GM19438 (cell line): ENCODE data around the gene SS18L1.
A peak's percentile ranks its signal among the peaks of the same experiment; 100 is the strongest.

ENCODE experiments used
- ATAC-seq: cut with Tn5 transposase; IDR thresholded peaks from one replicate; pipeline ENCODE4 v1.9.1; 2021; ENCODE audit warnings: low read depth; ENCODE audit not compliant: unreplicated experiment

The SS18L1 gene

GRCh38 chr20:62119591-62120364 is 23.8 kb upstream of the SS18L1 start:
- ATAC-seq: no peak

GRCh38 chr20:62120365-62120762 is 23.2 kb upstream of the SS18L1 start:
- ATAC-seq: no peak

GRCh38 chr20:62120990-62121775 is 22.4 kb upstream of the SS18L1 start:
- peak; percentile 6 for ATAC-seq

- peak; percentile 71 for ATAC-seq
These were observed 21.6 kb upstream of the SS18L1 start, which contains the start of gene LSM14B for GRCh38 chr20:62121776-62122653. Gene LSM14B (plus strand): TSS chr20:62122475. CDS start chr20:62122667, 192 bp downstream.

GRCh38 chr20:62122654-62123449 is 20.7 kb upstream of the SS18L1 start:
- peak; percentile 15 for ATAC-seq

GRCh38 chr20:62123450-62124118 is 20.0 kb upstream of the SS18L1 start:
- ATAC-seq: no peak

- ATAC-seq: no peak
These were observed 17.4 kb upstream of the SS18L1 start for GRCh38 chr20:62126141-62126540.

- ATAC-seq: no peak
These were observed 15.8 kb upstream of the SS18L1 start for GRCh38 chr20:62127799-62128198.

- no peak for ATAC-seq
These were observed 15.1 kb upstream of the SS18L1 start for GRCh38 chr20:62128502-62128901.

- no peak for ATAC-seq
These were observed 13.6 kb upstream of the SS18L1 start for GRCh38 chr20:62129731-62130531.

GRCh38 chr20:62131560-62132320 is 11.8 kb upstream of the SS18L1 start:
- ATAC-seq: no peak

- ATAC-seq: no peak
These were observed 11.1 kb upstream of the SS18L1 start for GRCh38 chr20:62132421-62132820.

GRCh38 chr20:62133051-62133845 is 10.3 kb upstream of the SS18L1 start:
- no peak for ATAC-seq

- no peak for ATAC-seq
These were observed 9.7 kb upstream of the SS18L1 start for GRCh38 chr20:62133864-62134263.

GRCh38 chr20:62134735-62135231 is 8.8 kb upstream of the SS18L1 start:
- no peak for ATAC-seq

- ATAC-seq: no peak
These were observed 7.8 kb upstream of the SS18L1 start for GRCh38 chr20:62135573-62136266.
